ENCODE measurements around the gene AZU1. TPM values are rescaled to one million over a fixed set of nuclear protein-coding genes. Genes with fewer than 3 reads are reported as not detected.

AZU1 gene
- total RNA-seq, 1 donor from 2014 or later: 0.41 TPM

DNA sequence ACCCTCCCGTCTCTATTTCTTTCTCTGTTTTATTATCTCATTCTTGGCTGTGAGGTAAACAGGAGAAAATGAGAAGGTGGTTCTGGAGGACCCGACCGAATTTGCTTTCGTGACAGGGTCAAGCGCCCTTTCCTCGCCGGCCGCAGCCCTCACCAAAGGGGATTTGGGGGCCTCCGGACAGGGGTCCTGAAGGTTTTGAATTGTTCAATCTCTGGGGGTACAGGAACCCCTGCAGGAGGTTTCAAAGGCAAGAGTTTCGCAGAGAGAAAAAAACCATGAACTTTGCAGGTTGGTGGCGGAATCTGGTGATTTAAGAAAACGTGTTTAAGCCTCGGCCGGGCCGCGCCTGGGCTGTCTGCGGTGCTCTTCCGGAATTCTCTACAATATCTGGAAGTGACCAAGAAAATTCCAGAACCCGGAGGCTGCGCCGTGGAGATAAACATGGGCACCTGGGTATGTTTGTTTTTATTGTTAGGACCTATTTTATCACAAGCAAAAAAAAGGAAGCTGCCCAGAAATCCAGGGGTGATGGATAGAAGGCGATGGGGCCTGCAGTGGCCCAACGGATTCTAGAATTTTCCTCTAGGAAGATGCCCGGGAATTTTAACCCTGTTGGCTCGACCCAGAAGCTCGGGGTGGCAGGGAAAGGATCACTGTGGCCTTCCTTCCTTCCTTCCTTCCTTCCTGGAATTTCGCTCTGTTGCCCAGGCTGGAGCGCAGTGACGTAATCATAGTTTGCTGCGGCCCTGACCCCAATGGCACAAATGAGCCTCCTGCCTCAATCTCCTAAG lies 44.6 kb upstream of the AZU1 start:
- no peaks in the 10 kb centered on the region for H3K36me3 Mint-ChIP-seq
- peak overlapping the region; percentile 64 for H3K4me3 Mint-ChIP-seq
- no peaks in the 10 kb centered on the region for H3K9me3 Mint-ChIP-seq
- H3K27ac Mint-ChIP-seq: peak overlapping the region; percentile 74
- TF ChIP-seq, protein P1, sequence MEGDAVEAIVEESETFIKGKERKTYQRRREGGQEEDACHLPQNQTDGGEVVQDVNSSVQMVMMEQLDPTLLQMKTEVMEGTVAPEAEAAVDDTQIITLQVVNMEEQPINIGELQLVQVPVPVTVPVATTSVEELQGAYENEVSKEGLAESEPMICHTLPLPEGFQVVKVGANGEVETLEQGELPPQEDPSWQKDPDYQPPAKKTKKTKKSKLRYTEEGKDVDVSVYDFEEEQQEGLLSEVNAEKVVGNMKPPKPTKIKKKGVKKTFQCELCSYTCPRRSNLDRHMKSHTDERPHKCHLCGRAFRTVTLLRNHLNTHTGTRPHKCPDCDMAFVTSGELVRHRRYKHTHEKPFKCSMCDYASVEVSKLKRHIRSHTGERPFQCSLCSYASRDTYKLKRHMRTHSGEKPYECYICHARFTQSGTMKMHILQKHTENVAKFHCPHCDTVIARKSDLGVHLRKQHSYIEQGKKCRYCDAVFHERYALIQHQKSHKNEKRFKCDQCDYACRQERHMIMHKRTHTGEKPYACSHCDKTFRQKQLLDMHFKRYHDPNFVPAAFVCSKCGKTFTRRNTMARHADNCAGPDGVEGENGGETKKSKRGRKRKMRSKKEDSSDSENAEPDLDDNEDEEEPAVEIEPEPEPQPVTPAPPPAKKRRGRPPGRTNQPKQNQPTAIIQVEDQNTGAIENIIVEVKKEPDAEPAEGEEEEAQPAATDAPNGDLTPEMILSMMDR (conservative IDR thresholded peaks at IDR 0.05): no peak
- H3K27me3 Mint-ChIP-seq: no peaks in the 10 kb centered on the region
- H3K4me1 Mint-ChIP-seq (ENCODE audit: unreplicated experiment): peaks cover 16% of the 10 kb centered on the region
- DNase-seq (ENCODE audit: extremely low spot score, unreplicated experiment): no peak

GRCh38 chr19:784541-784940 lies 43.1 kb upstream of the AZU1 start:
- Mint-ChIP-seq H3K4me1 (ENCODE audit: unreplicated experiment) (peaks cover 20% of the 10 kb centered on the region), H3K9me3 (no peaks in the 10 kb centered on the region), H3K36me3 (no peaks in the 10 kb centered on the region), H3K4me3 (no peak overlapping the region), H3K27ac (peak overlapping the region; percentile 29), H3K27me3 (no peaks in the 10 kb centered on the region)
- TF ChIP-seq, protein P1 (conservative IDR thresholded peaks at IDR 0.05): no peak
- no peak for DNase-seq (ENCODE audit: extremely low spot score, unreplicated experiment)

DNA sequence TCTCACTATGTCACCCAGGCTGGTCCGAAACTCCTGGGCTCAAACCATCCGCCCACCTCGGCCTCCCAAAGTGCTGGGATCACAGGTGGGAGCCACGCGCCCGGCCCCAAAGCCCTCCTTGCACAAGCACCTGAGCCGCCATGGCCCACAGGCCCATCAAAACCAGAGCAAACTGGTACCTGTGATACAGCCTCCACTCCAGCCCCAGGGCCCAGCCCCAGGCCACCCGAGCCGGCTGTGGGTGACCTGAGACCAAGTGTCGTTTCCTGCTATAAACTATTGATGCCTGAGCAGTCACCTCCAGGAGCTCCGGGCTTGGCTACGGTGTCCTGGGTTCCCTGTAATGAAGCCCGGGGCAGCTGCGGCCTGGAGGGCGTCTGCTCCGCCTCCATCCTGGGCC lies 40.1 kb upstream of the AZU1 start:
- Mint-ChIP-seq H3K4me1 (ENCODE audit: unreplicated experiment) (peaks cover 24% of the 10 kb centered on the region), H3K27ac (no peak overlapping the region), H3K27me3 (no peaks in the 10 kb centered on the region), H3K9me3 (no peaks in the 10 kb centered on the region), H3K4me3 (no peak overlapping the region), H3K36me3 (no peaks in the 10 kb centered on the region)
- no peak for DNase-seq (ENCODE audit: extremely low spot score, unreplicated experiment)
- TF ChIP-seq, protein P1 (conservative IDR thresholded peaks at IDR 0.05): no peak

- Mint-ChIP-seq H3K27me3 (no peaks in the 10 kb centered on the region), H3K4me1 (ENCODE audit: unreplicated experiment) (peaks cover 18% of the 10 kb centered on the region), H3K36me3 (no peaks in the 10 kb centered on the region), H3K27ac (peak overlapping the region; percentile 70), H3K9me3 (no peaks in the 10 kb centered on the region), H3K4me3 (peak overlapping the region; percentile 61)
- TF ChIP-seq, protein P1 (conservative IDR thresholded peaks at IDR 0.05): no peak
- DNase-seq (ENCODE audit: extremely low spot score, unreplicated experiment): peak; percentile 70
Observed at GRCh38 chr19:788686-788982, 39.0 kb upstream of the AZU1 start.

DNA sequence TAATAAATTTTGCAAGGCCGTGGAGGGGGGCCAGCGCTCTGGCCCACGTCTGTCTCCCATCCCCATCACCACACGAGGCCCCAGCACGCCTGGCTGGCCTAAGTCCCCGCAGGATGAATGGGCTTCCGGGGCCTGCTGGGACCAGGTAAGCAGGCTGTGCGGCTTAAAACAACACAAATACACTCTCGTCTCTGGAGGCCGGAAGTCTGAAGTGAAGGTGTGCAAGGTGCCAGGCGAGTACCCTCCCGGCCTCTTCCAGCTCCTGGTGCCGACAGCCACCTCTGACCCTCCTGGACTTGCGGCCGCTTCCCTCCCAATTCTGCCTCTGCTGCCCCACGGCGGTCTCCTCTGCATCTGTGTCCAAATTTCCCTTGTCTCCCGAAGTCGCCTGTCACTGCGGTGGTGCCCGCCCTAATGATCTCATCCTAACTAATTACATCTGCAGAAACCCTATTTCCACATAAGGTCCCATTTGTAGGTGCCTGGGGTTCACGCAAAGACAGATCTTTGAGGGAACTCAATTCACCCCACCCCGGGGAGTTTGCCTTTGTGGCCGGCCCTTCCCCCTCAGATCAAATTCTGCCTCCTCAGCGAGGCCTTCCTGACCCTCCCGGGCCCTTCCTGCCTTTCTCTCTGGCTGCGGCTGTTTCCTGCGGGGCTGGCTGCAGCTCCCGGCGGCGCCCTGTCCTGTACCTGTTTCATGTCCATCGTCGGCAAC lies 38.5 kb upstream of the AZU1 start:
- no peaks in the 10 kb centered on the region for H3K27me3 Mint-ChIP-seq
- peak overlapping the region; percentile 70 for H3K27ac Mint-ChIP-seq
- peak; percentile 74 for DNase-seq (ENCODE audit: extremely low spot score, unreplicated experiment)
- H3K36me3 Mint-ChIP-seq: no peaks in the 10 kb centered on the region
- no peaks in the 10 kb centered on the region for H3K9me3 Mint-ChIP-seq
- peaks cover 18% of the 10 kb centered on the region for H3K4me1 Mint-ChIP-seq (ENCODE audit: unreplicated experiment)
- TF ChIP-seq, protein P1 (conservative IDR thresholded peaks at IDR 0.05): peak; percentile 10
- peak overlapping the region; percentile 61 for H3K4me3 Mint-ChIP-seq
